IMR-90 (cell line): Measurements from ENCODE around the gene SAMD15. TPM values are rescaled to one million over a fixed set of nuclear protein-coding genes. Genes with fewer than 3 reads are reported as not detected.

ENCODE experiments used
- ATAC-seq: fragments of 200-7000 bp; cut with Tn5 transposase; 2 replicates; pipeline ENCODE4 v1.9.1; 2020; ENCODE audit warnings: low read depth, mild to moderate bottlenecking, moderate library complexity
- BruUV-seq: library from RNA; stranded (reverse); fragments of 400-500 nt; replicated peaks from 2 replicates; lab custom pipeline; 2021; lab: Mats Ljungman, UMichigan
- CTCF ChIA-PET: fragments of 300-600 bp; formaldehyde crosslinking; extraction: SDS; loops from one replicate; lab custom pipeline; 2021; ENCODE audit warnings: antibody characterized with exemption; lab: Yijun Ruan, JAX
- POLR2A ChIA-PET: fragments of 300-600 bp; sonication (Branson Sonifier 250); formaldehyde crosslinking; loops from one replicate; lab custom pipeline; 2022; ENCODE audit warnings: antibody characterized with exemption; ENCODE audit not compliant: unreplicated experiment; lab: Charles Lee
- DNase-seq: peaks from one replicate; pipeline ENCODE4 v3.0.0; 2013
- H2AFZ ChIP-seq: replicated peaks from 2 replicates; pipeline ENCODE3; 2013; ENCODE audit warnings: low read length, mild to moderate bottlenecking; ENCODE audit not compliant: poor library complexity
- H2AK5ac ChIP-seq: 2 replicates; pipeline ENCODE4 v1.6.1; 2013; ENCODE audit warnings: low read depth, low read length, inconsistent platforms
- H2AK9ac ChIP-seq: replicated peaks from 2 replicates; pipeline ENCODE3; 2013; ENCODE audit warnings: mild to moderate bottlenecking, low read depth, low read length, moderate library complexity; ENCODE audit not compliant: poor library complexity
- H2BK120ac ChIP-seq: 2 replicates; pipeline ENCODE4 v1.6.1; 2013; ENCODE audit warnings: low read depth, low read length, inconsistent platforms
- H2BK15ac ChIP-seq: 3 replicates; pipeline ENCODE4 v1.6.1; 2013; ENCODE audit warnings: low read depth, low read length, inconsistent platforms
- H2BK20ac ChIP-seq: 2 replicates; pipeline ENCODE4 v1.6.1; 2013; ENCODE audit warnings: low read depth, mild to moderate bottlenecking, inconsistent platforms, low read length, moderate library complexity
- H2BK5ac ChIP-seq: 2 replicates; pipeline ENCODE4 v1.6.1; 2013; ENCODE audit warnings: mild to moderate bottlenecking, low read depth, low read length, inconsistent platforms; ENCODE audit not compliant: poor library complexity, severe bottlenecking
- H3K14ac ChIP-seq: replicated peaks from 2 replicates; pipeline ENCODE4 v1.6.1; 2013; ENCODE audit warnings: low read depth, low read length, inconsistent platforms
- H3K18ac ChIP-seq: 2 replicates; pipeline ENCODE4 v1.6.1; 2013; ENCODE audit warnings: low read depth, low read length, control low read depth
- H3K23ac ChIP-seq: 2 replicates; pipeline ENCODE4 v1.6.1; 2013; ENCODE audit warnings: low read depth, low read length, inconsistent platforms
- H3K27ac ChIP-seq: 2 replicates; pipeline ENCODE4 v1.5.1; 2013; ENCODE audit warnings: mild to moderate bottlenecking, control low read depth, low read length; ENCODE audit not compliant: insufficient read depth
- H3K27me3 ChIP-seq: 2 replicates; pipeline ENCODE4 v1.6.1; 2013; ENCODE audit warnings: low read length; ENCODE audit not compliant: control insufficient read depth, insufficient read depth
- H3K36me3 ChIP-seq: 2 replicates; pipeline ENCODE4 v1.6.1; 2013; ENCODE audit warnings: low read length, mixed read lengths; ENCODE audit not compliant: control insufficient read depth, insufficient read depth
- H3K4ac ChIP-seq: 2 replicates; pipeline ENCODE4 v1.6.1; 2013; ENCODE audit warnings: low read depth, low read length, inconsistent platforms
- H3K4me1 ChIP-seq: 2 replicates; pipeline ENCODE4 v1.6.1; 2013; ENCODE audit warnings: low read length, mixed read lengths; ENCODE audit not compliant: control insufficient read depth, insufficient read depth
- H3K4me2 ChIP-seq: 2 replicates; pipeline ENCODE4 v1.6.1; 2013; ENCODE audit warnings: low read depth, mild to moderate bottlenecking, control low read depth, low read length, moderate library complexity
- H3K4me3 ChIP-seq: 2 replicates; pipeline ENCODE4 v1.5.1; 2013; ENCODE audit warnings: low read depth, mild to moderate bottlenecking, control low read depth, low read length, moderate library complexity; ENCODE audit not compliant: insufficient read depth
- H3K56ac ChIP-seq: 2 replicates; pipeline ENCODE4 v1.6.1; 2013; ENCODE audit warnings: low read length, inconsistent platforms; ENCODE audit not compliant: insufficient read depth; ENCODE audit errors: extremely low read depth
- H3K79me1 ChIP-seq, 2 experiments: 2 replicates each; pipeline ENCODE4 v1.6.1; 2013; ENCODE audit warnings: low read length in 2 of 2, inconsistent platforms in 1 of 2, low read depth in 1 of 2
- H3K9ac ChIP-seq: 2 replicates; pipeline ENCODE4 v1.6.1; 2013; ENCODE audit warnings: low read depth, low read length, control low read depth
- H3K9me1 ChIP-seq: 2 replicates; pipeline ENCODE4 v1.6.1; 2013; ENCODE audit warnings: low read length, inconsistent platforms; ENCODE audit not compliant: insufficient read depth
- H3K9me3 ChIP-seq: 2 replicates; pipeline ENCODE4 v1.6.1; 2013; ENCODE audit warnings: low read length; ENCODE audit not compliant: control insufficient read depth, insufficient read depth
- H4K20me1 ChIP-seq: 2 replicates; pipeline ENCODE4 v1.6.1; 2013; ENCODE audit warnings: low read length, inconsistent platforms; ENCODE audit not compliant: insufficient read depth
- H4K5ac ChIP-seq: 2 replicates; pipeline ENCODE4 v1.6.1; 2013; ENCODE audit warnings: mild to moderate bottlenecking, low read depth, low read length, control low read depth
- H4K8ac ChIP-seq, 2 experiments: 2 replicates each; pipeline ENCODE4 v1.6.1; 2013; ENCODE audit warnings: low read depth in 2 of 2, low read length in 2 of 2, control low read depth in 1 of 2, inconsistent platforms in 1 of 2
- H4K91ac ChIP-seq: 2 replicates; pipeline ENCODE4 v1.6.1; 2013; ENCODE audit warnings: low read depth, low read length, inconsistent platforms; ENCODE audit not compliant: insufficient read depth
- BHLHE40 ChIP-seq: fragments of 150-350 bp; IDR thresholded peaks from 2 replicates; pipeline ENCODE4 v1.6.1; 2016; ENCODE audit warnings: mild to moderate bottlenecking, low read depth, low read length
- RCOR1 ChIP-seq: IDR thresholded peaks from 2 replicates; pipeline ENCODE4 v1.6.1; 2012; ENCODE audit warnings: mild to moderate bottlenecking, low read length, improper control_type of control experiment; ENCODE audit not compliant: insufficient replicate concordance
- WGBS, 2 experiments: methylation state at CpG; one replicate each; pipeline versions ENCODE4 v1.1.5 to v1.1.7; 2013; ENCODE audit warnings: missing lambda C conversion rate in 2 of 2; ENCODE audit not compliant: insufficient read length in 1 of 2; ENCODE audit errors: extremely low coverage in 2 of 2; 5-methylcytosine and 5-hydroxymethylcytosine counted together
- dilution Hi-C: fragments of 300-500 bp; cut with HindIII; formaldehyde crosslinking; loops from one replicate; pipeline ENCODE4 v1.14.3; 2018; ENCODE audit warnings: low sequenced_read_pairs; ENCODE audit not compliant: unreplicated experiment
- in situ Hi-C: fragments of 300-500 bp; cut with MboI; formaldehyde crosslinking; loops from 3 replicates; pipeline ENCODE4 v1.14.3; 2019; ENCODE audit warnings: low sequenced_read_pairs, inconsistent platforms, mixed read lengths
- intact Hi-C: fragments of 100-400 bp; cut with micrococcal nuclease; formaldehyde crosslinking; loops from 2 replicates; pipeline ENCODE4 v1.10.0; 2022
- polyA plus RNA-seq, 3 experiments: library from polyadenylated mRNA; depleted of rRNA; stranded (reverse); fragments of >200 nt; gene quantifications; 2 replicates each; pipeline ENCODE4 v1.2.3, GENCODE V29; 2012; ENCODE audit warnings: low replicate concordance in 1 of 3
- total RNA-seq: library from RNA; depleted of rRNA; stranded (reverse); fragments of >200 nt; gene quantifications from 2 replicates; pipeline ENCODE4 v1.2.3, GENCODE V29; 2012

Gene SAMD15
- total and polyA plus RNA-seq, 2 of the 4 experiments (the other 2 are of a cell fraction) = 0.68 to 1.3 TPM

- no peak for TF ChIP-seq BHLHE40
Observed at GRCh38 chr14:77375164-77375950, 1.8 kb upstream of the SAMD15 start (continued).

- H3K9me3 ChIP-seq = no peaks in the 10 kb centered on the region
- intact Hi-C loops (loop anchor here (2.0 kb wide), 1 partner anchor 55 kb away; the partner anchor contains the start of genes GSTZ1 and POMT2), in situ Hi-C loops (no loop called here), dilution Hi-C loops (no loop called here)
- peak overlapping the region; percentile 77 for H3K4me2 ChIP-seq
- H3K36me3 ChIP-seq = no peaks in the 10 kb centered on the region
- DNase-seq (no peak), ATAC-seq (peak; percentile 9; the same call in 1 of the 2 replicates)
- no peak for TF ChIP-seq RCOR1
- H3K56ac ChIP-seq = no peak overlapping the region
- CTCF ChIA-PET = interaction anchor here (0.6 kb wide), 1 partner anchor 76 kb away, joined by 3 read pairs; no protein-coding TSS in a partner anchor
- peak overlapping the region; percentile 96 for H2AFZ ChIP-seq
- H2AK5ac ChIP-seq = no peak overlapping the region
- peak overlapping the region; percentile 75 for H3K14ac ChIP-seq
- peaks cover 7% of the 10 kb centered on the region for H3K27me3 ChIP-seq
- peak overlapping the region; percentile 18; the same call in 1 of the 2 replicates for H3K4ac ChIP-seq
- H3K9ac ChIP-seq = peak overlapping the region; percentile 66
- peak overlapping the region; percentile 86 for H3K4me3 ChIP-seq
- H3K18ac ChIP-seq = no peak overlapping the region
- no peaks in the 10 kb centered on the region for H3K4me1 ChIP-seq
- H4K8ac ChIP-seq = peak overlapping the region in 1 of 2 experiments; percentile 38; a peak in 2 of 4 replicates
- H3K27ac ChIP-seq = peak overlapping the region; percentile 23
- peak overlapping the region; percentile 75 for H3K23ac ChIP-seq
- H3K9me1 ChIP-seq = peaks cover 3% of the 10 kb centered on the region
- peaks cover 6% of the 10 kb centered on the region; the same call in 1 of the 2 replicates for H4K20me1 ChIP-seq
- no peak overlapping the region for H2BK120ac ChIP-seq
- H4K91ac ChIP-seq = no peak overlapping the region
- no peak overlapping the region for H2BK5ac ChIP-seq
- H4K5ac ChIP-seq = no peak overlapping the region
- no peak overlapping the region for H2BK15ac ChIP-seq
- H2BK20ac ChIP-seq = no peak overlapping the region
- 0% methylated on average over 2 of the region's 24 CpGs; no CpG with 5 or more reads in 1 of the 2 experiments for WGBS, 2 experiments
- POLR2A ChIA-PET = no interaction called here
- peak overlapping the region; percentile 74 for H2AK9ac ChIP-seq
- no TSS peak for BruUV-seq
- peaks cover 7 to 13% of the 10 kb centered on the region in 2 experiments; a peak in 3 of 4 replicates for H3K79me1 ChIP-seq
Observed at GRCh38 chr14:77375973-77376770, 1.0 kb upstream of the SAMD15 start.
